Measurements from ENCODE around the gene HS3ST3B1. TPM values are rescaled to one million over a fixed set of nuclear protein-coding genes. Genes with fewer than 3 reads are reported as not detected.

Gene HS3ST3B1
- total RNA-seq, 2 donors from 2014 or later: 10.8 to 17.1 TPM

GRCh38 chr17:14318109-14318917 lies 17.4 kb downstream of the HS3ST3B1 start:
- Mint-ChIP-seq H3K36me3 (ENCODE audit: insufficient read depth in 2 of 2) (peaks cover 1 to 4% of the 10 kb centered on the region in 2 donors), H3K4me3 (peak overlapping the region; percentile 59 to 66), H3K27ac (no peak overlapping the region), H3K9me3 (no peaks in the 10 kb centered on the region), H3K4me1 (ENCODE audit: low read depth) (peaks cover 76% of the 10 kb centered on the region), H3K27me3 (ENCODE audit: low read depth) (no peaks in the 10 kb centered on the region)
- DNase-seq (no peak), ATAC-seq (replicated peaks in 1 of 2) (peak in 1 of 2 donors; percentile 40)

- ATAC-seq (replicated peaks in 1 of 2): peak; percentile 47 to 65
- H3K27me3 Mint-ChIP-seq (ENCODE audit: low read depth): no peaks in the 10 kb centered on the region
- no peak for DNase-seq
Observed at GRCh38 chr17:14318918-14319205, 18.0 kb downstream of the HS3ST3B1 start.

DNA sequence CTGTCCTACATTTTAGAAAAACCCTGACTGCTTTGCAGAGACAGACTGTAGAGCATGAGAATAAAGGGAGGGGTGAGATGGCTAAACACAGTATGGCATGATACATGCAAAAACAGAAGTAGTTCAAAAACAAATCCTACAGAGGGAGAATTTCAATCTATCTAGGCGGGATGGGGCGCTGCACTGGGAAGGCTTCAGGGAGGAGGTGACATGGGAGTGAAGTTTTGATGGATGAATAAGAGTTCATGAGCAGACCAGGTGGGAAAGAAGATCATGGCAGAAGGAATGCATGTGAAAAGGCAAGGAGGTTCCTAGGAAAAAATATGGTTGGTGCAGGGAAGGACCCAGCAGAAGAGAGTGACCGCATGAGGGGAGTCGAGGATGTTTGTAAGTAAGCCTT lies 19.2 kb downstream of the HS3ST3B1 start:
- no peaks in the 10 kb centered on the region for H3K27me3 Mint-ChIP-seq (ENCODE audit: low read depth)
- ATAC-seq (replicated peaks in 1 of 2) (no peak), DNase-seq (no peak)
- peaks cover 2 to 4% of the 10 kb centered on the region in 2 donors for H3K36me3 Mint-ChIP-seq (ENCODE audit: insufficient read depth in 2 of 2)
- H3K4me3 Mint-ChIP-seq: peak overlapping the region in 1 of 2 donors; percentile 4
- peaks cover 78% of the 10 kb centered on the region for H3K4me1 Mint-ChIP-seq (ENCODE audit: low read depth)
- H3K9me3 Mint-ChIP-seq: no peaks in the 10 kb centered on the region
- no peak overlapping the region for H3K27ac Mint-ChIP-seq

More at GRCh38 chr17:14318918-14319205, 18.0 kb downstream of the HS3ST3B1 start:
- no peaks in the 10 kb centered on the region for H3K9me3 Mint-ChIP-seq
- H3K4me3 Mint-ChIP-seq: peak overlapping the region; percentile 59 to 66
- peaks cover 0 to 4% of the 10 kb centered on the region in 2 donors for H3K36me3 Mint-ChIP-seq (ENCODE audit: insufficient read depth in 2 of 2)
- no peak overlapping the region for H3K27ac Mint-ChIP-seq
- H3K4me1 Mint-ChIP-seq (ENCODE audit: low read depth): peaks cover 78% of the 10 kb centered on the region

DNA sequence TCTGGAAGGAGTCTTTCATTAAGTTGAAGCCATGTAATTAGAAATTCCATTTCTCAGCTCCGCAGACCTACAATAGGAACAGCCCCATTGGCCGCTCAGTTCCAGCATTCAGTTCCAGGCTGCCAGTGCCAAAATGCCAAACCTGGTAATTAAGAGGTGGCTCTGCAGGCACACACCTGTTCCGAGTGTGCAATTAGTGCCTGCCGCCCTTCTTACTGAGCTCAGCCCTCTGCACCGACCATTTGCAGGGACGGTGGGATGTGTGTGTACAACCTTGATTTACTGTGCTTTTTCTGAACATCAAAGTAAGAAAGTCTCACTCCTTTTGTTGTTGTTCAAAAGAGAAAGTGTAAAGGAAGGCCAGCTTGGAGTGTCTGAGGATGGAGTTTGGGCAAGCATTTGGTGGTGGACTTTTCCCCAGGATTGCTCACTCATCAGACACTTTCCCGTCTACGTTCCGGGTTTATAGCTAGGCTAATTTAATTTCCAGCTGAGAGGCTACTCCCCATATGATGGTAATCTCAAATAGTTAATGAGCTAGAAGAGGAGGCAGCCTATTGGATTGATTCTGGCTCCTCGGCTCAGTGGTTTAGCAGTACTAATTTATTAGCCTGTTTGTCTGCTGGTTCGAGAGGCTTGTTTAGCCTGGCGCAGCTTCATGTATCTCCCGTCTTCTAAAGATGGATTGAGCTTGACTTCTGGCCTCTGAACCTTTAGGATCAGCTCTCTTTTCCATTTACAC lies 20.0 kb downstream of the HS3ST3B1 start:
- DNase-seq: no peak
- ATAC-seq (replicated peaks in 1 of 2): no peak
- Mint-ChIP-seq H3K27ac (peak overlapping the region; percentile 52), H3K27me3 (ENCODE audit: low read depth) (no peaks in the 10 kb centered on the region), H3K36me3 (ENCODE audit: insufficient read depth in 2 of 2) (peaks cover 2 to 5% of the 10 kb centered on the region in 2 donors), H3K9me3 (no peaks in the 10 kb centered on the region), H3K4me3 (peak overlapping the region in 1 of 2 donors; percentile 54), H3K4me1 (ENCODE audit: low read depth) (peaks cover 74% of the 10 kb centered on the region)

DNA sequence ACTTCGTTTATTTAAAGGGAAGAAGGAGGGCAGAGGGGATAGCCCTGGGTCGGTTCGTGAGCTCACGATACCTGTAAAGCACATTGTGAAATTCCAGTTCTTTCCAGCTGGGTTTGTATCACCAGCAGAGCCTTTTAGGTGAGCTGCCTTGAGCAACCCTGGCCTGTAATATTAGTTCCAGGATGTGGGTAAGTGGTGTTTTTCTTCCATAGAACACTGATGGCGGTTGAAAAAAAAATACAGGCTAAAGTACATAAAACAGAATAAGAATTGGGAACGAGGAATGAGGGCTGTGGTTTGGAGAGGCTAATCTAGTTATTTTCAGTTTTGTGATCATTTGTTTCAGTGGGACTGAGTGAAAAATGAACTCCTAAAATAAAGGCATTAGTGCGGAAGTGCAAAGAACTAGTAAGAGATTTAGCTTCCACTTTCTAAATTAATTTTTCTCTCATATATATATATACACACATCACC lies 20.6 kb downstream of the HS3ST3B1 start:
- H3K36me3 Mint-ChIP-seq (ENCODE audit: insufficient read depth in 2 of 2): peaks cover 2 to 5% of the 10 kb centered on the region in 2 donors
- DNase-seq (no peak), ATAC-seq (replicated peaks in 1 of 2) (peak; percentile 26 to 58)
- H3K27ac Mint-ChIP-seq: peak overlapping the region; percentile 52
- no peaks in the 10 kb centered on the region for H3K27me3 Mint-ChIP-seq (ENCODE audit: low read depth)
- H3K4me1 Mint-ChIP-seq (ENCODE audit: low read depth): peaks cover 70% of the 10 kb centered on the region
- no peaks in the 10 kb centered on the region for H3K9me3 Mint-ChIP-seq
- H3K4me3 Mint-ChIP-seq: peak overlapping the region in 1 of 2 donors; percentile 54

GRCh38 chr17:14321980-14322776 lies 21.3 kb downstream of the HS3ST3B1 start:
- Mint-ChIP-seq H3K9me3 (no peaks in the 10 kb centered on the region), H3K27me3 (ENCODE audit: low read depth) (no peaks in the 10 kb centered on the region), H3K4me3 (peak overlapping the region in 1 of 2 donors; percentile 45), H3K27ac (peak overlapping the region; percentile 55), H3K4me1 (ENCODE audit: low read depth) (peaks cover 64% of the 10 kb centered on the region), H3K36me3 (ENCODE audit: insufficient read depth in 2 of 2) (peaks cover 2 to 5% of the 10 kb centered on the region in 2 donors)
- ATAC-seq (replicated peaks in 1 of 2): no peak
- DNase-seq: no peak

GRCh38 chr17:14323522-14323981 lies 22.7 kb downstream of the HS3ST3B1 start:
- Mint-ChIP-seq H3K27me3 (ENCODE audit: low read depth) (no peaks in the 10 kb centered on the region), H3K36me3 (ENCODE audit: insufficient read depth in 2 of 2) (peaks cover 2 to 5% of the 10 kb centered on the region in 2 donors), H3K4me3 (no peak overlapping the region), H3K27ac (no peak overlapping the region), H3K9me3 (no peaks in the 10 kb centered on the region), H3K4me1 (ENCODE audit: low read depth) (peaks cover 62% of the 10 kb centered on the region)
- ATAC-seq (replicated peaks in 1 of 2) (no peak), DNase-seq (no peak)

- Mint-ChIP-seq H3K27ac (no peak overlapping the region), H3K4me1 (ENCODE audit: low read depth) (peaks cover 62% of the 10 kb centered on the region), H3K36me3 (ENCODE audit: insufficient read depth in 2 of 2) (peaks cover 2 to 3% of the 10 kb centered on the region in 2 donors), H3K9me3 (no peaks in the 10 kb centered on the region), H3K4me3 (no peak overlapping the region), H3K27me3 (ENCODE audit: low read depth) (no peaks in the 10 kb centered on the region)
- no peak for ATAC-seq (replicated peaks in 1 of 2)
- DNase-seq: no peak
Observed at GRCh38 chr17:14325618-14326167, 24.8 kb downstream of the HS3ST3B1 start.

- Mint-ChIP-seq H3K36me3 (ENCODE audit: insufficient read depth in 2 of 2) (peaks cover 0 to 3% of the 10 kb centered on the region in 2 donors), H3K4me1 (ENCODE audit: low read depth) (peaks cover 69% of the 10 kb centered on the region), H3K9me3 (no peaks in the 10 kb centered on the region), H3K4me3 (no peak overlapping the region), H3K27ac (no peak overlapping the region), H3K27me3 (ENCODE audit: low read depth) (no peaks in the 10 kb centered on the region)
- ATAC-seq (replicated peaks in 1 of 2): no peak
- no peak for DNase-seq
Observed at GRCh38 chr17:14329900-14330491, 29.1 kb downstream of the HS3ST3B1 start.

DNA sequence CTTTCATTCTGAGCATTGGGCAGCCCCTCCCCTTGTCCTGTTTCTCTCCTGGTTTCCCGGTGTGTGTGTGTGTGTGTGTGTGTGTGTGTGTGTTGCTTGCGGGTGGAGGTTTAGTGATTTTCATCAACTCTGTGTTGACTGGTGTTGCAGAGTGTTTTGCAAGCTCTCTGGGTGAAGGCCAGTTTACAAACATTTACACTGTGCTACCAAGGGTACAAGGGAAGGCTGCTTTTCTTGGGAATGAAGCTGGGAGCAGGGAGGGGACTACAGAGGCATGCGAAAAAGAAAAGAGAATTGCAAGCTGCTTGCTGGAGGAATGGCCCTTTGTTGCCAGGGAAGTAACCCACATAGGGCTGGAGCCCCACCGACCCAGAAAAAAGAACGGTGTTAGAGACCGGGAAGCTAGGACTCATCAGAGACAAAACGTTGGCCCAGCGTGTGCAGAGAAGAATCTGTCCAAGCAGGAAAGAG lies 29.6 kb downstream of the HS3ST3B1 start:
- Mint-ChIP-seq H3K36me3 (ENCODE audit: insufficient read depth in 2 of 2) (peaks cover 0 to 3% of the 10 kb centered on the region in 2 donors), H3K27ac (no peak overlapping the region), H3K4me3 (no peak overlapping the region), H3K4me1 (ENCODE audit: low read depth) (peaks cover 73% of the 10 kb centered on the region), H3K27me3 (ENCODE audit: low read depth) (no peaks in the 10 kb centered on the region), H3K9me3 (no peaks in the 10 kb centered on the region)
- DNase-seq: no peak
- no peak for ATAC-seq (replicated peaks in 1 of 2)

DNA sequence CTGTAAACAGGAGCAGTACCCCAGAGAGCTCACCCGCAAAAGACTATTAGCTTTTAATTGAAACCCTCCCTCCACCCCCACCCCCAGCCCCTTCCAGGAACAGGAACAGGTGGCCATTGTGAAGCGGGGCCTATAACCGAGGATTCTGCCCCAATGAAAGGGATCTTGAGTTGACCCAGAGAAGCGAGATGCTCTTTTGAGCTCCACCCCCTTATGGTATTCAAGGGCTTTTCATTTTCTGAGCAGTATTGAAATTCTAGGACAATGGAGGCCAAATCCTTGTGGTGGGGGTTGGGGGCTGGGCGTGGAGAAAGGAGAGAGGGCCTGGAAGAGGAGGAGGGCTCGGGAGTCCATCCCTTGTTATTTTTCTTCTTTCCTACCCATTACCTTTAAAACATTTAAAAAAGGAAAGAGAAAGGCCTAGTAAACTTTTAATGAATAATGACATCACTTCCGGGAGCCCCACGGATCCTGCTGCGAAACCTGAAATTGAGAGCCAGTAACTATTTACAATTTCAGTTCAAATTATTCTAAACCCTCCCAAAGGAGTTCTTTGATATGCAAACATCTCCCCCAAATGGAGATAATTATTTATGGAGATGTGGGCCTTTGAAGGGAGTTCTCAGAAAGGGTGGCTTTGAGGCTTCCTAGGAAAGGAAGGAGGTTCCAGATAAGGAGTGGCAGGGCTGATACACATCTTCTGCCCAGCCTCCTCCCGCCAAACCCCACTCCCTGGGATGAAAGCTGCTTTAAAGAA lies 30.5 kb downstream of the HS3ST3B1 start:
- peaks cover 77% of the 10 kb centered on the region for H3K4me1 Mint-ChIP-seq (ENCODE audit: low read depth)
- no peaks in the 10 kb centered on the region for H3K9me3 Mint-ChIP-seq
- DNase-seq (no peak), ATAC-seq (replicated peaks in 1 of 2) (no peak)
- H3K27me3 Mint-ChIP-seq (ENCODE audit: low read depth): no peaks in the 10 kb centered on the region
- H3K36me3 Mint-ChIP-seq (ENCODE audit: insufficient read depth in 2 of 2): no peaks in the 10 kb centered on the region
- no peak overlapping the region for H3K4me3 Mint-ChIP-seq
- no peak overlapping the region for H3K27ac Mint-ChIP-seq

DNA sequence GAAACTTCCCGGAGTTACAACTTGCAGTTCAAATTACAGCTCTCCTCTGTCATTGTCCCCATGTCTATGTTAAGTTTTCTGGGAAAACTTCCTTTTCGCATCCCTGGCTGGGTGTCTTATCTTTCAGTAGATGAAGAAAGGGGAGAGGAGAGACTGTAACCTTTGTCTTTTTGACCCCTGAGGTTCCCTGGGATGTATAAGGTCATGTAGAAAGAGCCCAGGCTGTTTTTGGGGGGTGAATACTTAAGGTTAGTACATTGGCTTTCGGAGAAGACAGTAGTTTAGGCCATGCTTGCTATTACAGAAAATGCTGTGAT lies 31.1 kb downstream of the HS3ST3B1 start:
- H3K36me3 Mint-ChIP-seq (ENCODE audit: insufficient read depth in 2 of 2): no peaks in the 10 kb centered on the region
- peaks cover 82% of the 10 kb centered on the region for H3K4me1 Mint-ChIP-seq (ENCODE audit: low read depth)
- H3K4me3 Mint-ChIP-seq: no peak overlapping the region
- H3K27me3 Mint-ChIP-seq (ENCODE audit: low read depth): no peaks in the 10 kb centered on the region
- no peaks in the 10 kb centered on the region for H3K9me3 Mint-ChIP-seq
- no peak for ATAC-seq (replicated peaks in 1 of 2)
- no peak for DNase-seq
- H3K27ac Mint-ChIP-seq: no peak overlapping the region
